WTC11 (cell line): ENCODE measurements around the gene RBFOX1.

ENCODE experiments used
- TF ChIP-seq, protein P1 (sequence below): fragments of 250-450 bp; sonication (Bioruptor Pico); IDR thresholded peaks from 2 replicates; pipeline ENCODE4 v1.9.0; 2021; ENCODE audit warnings: mild to moderate bottlenecking
- TF ChIP-seq, protein P2 (sequence below): fragments of 200-600 bp; IDR thresholded peaks from 2 replicates; pipeline ENCODE4 v1.8.0; 2022; ENCODE audit warnings: antibody characterized with exemption

DNA sequence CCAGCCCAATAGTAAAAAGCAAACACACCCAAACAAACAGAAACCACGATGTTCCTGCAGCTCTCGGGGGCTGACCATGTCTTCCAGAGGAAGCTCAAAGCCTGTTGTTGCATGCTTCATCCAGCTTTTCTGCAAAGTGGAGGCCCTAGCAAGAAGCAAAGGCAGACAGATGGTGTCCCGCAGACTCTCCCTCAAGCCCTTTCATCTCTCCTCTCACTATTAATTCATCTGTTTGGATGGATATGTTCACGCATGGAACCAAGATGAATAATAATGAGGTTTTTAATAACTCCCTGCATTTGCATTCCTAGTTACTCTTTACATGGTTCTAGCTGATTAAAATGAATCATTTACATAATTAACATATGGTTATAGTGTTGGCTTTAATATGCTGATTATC is 36.6 kb downstream of the RBFOX1 start:
- TF ChIP-seq, protein P1, sequence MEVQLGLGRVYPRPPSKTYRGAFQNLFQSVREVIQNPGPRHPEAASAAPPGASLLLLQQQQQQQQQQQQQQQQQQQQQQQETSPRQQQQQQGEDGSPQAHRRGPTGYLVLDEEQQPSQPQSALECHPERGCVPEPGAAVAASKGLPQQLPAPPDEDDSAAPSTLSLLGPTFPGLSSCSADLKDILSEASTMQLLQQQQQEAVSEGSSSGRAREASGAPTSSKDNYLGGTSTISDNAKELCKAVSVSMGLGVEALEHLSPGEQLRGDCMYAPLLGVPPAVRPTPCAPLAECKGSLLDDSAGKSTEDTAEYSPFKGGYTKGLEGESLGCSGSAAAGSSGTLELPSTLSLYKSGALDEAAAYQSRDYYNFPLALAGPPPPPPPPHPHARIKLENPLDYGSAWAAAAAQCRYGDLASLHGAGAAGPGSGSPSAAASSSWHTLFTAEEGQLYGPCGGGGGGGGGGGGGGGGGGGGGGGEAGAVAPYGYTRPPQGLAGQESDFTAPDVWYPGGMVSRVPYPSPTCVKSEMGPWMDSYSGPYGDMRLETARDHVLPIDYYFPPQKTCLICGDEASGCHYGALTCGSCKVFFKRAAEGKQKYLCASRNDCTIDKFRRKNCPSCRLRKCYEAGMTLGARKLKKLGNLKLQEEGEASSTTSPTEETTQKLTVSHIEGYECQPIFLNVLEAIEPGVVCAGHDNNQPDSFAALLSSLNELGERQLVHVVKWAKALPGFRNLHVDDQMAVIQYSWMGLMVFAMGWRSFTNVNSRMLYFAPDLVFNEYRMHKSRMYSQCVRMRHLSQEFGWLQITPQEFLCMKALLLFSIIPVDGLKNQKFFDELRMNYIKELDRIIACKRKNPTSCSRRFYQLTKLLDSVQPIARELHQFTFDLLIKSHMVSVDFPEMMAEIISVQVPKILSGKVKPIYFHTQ (CRISPR knock-in tag) = no peak
- TF ChIP-seq, protein P2, sequence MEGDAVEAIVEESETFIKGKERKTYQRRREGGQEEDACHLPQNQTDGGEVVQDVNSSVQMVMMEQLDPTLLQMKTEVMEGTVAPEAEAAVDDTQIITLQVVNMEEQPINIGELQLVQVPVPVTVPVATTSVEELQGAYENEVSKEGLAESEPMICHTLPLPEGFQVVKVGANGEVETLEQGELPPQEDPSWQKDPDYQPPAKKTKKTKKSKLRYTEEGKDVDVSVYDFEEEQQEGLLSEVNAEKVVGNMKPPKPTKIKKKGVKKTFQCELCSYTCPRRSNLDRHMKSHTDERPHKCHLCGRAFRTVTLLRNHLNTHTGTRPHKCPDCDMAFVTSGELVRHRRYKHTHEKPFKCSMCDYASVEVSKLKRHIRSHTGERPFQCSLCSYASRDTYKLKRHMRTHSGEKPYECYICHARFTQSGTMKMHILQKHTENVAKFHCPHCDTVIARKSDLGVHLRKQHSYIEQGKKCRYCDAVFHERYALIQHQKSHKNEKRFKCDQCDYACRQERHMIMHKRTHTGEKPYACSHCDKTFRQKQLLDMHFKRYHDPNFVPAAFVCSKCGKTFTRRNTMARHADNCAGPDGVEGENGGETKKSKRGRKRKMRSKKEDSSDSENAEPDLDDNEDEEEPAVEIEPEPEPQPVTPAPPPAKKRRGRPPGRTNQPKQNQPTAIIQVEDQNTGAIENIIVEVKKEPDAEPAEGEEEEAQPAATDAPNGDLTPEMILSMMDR = no peak
